ENCODE data around the gene POLN. TPM values are rescaled to one million over a fixed set of nuclear protein-coding genes. Genes with fewer than 3 reads are reported as not detected.

POLN gene
- polyA plus RNA-seq, 2 of the 4 experiments (the other 2 are of a cell fraction): 2.4 to 2.9 TPM

GRCh38 chr4:2247128-2248043, 5.5 kb upstream of the POLN start:
- no peaks in the 10 kb centered on the region for H3K9me3 ChIP-seq
- TF ChIP-seq HDAC2 (IDR thresholded peaks at IDR 0.05) (no peak), ZNF302 (CRISPR knock-in tag; IDR thresholded peaks at IDR 0.05) (no peak), ZSCAN20 (CRISPR knock-in tag; IDR thresholded peaks at IDR 0.05) (no peak), FOXS1 (CRISPR knock-in tag; IDR thresholded peaks at IDR 0.05) (no peak), REST (IDR thresholded peaks at IDR 0.05) (no peak), ZFP36 (IDR thresholded peaks at IDR 0.05; ENCODE audit: borderline replicate concordance, partially characterized antibody) (no peak), BCL3 (IDR thresholded peaks at IDR 0.05) (no peak)
- no peak for DNase-seq (ENCODE audit: low read depth in 1 of 2, low spot score in 1 of 2)
- ChIA-PET CTCF (interaction anchor here (0.6 kb wide), 1 partner anchor 212 kb away, joined by 4 read pairs; no protein-coding TSS in a partner anchor), POLR2A (no interaction called here)
- no peaks in the 10 kb centered on the region for H3K4me1 ChIP-seq
- no peak overlapping the region for H3K27ac ChIP-seq
- H3K4me2 ChIP-seq: no peak overlapping the region
- H3K4me3 ChIP-seq: no peak overlapping the region
- ATAC-seq: no peak
- FAIRE-seq: no peak
- 74% methylated on average over 10 of the region's 42 CpGs for WGBS (ENCODE audit: missing lambda C conversion rate)

GRCh38 chr4:2246384-2247127, 4.6 kb upstream of the POLN start:
- Histone ChIP-seq H3K27ac (no peak overlapping the region), H3K4me3 (no peak overlapping the region), H3K9me3 (no peaks in the 10 kb centered on the region), H3K4me2 (no peak overlapping the region), H3K4me1 (no peaks in the 10 kb centered on the region)
- ChIA-PET CTCF (interaction anchor here (0.6 kb wide), 1 partner anchor 211 kb away, joined by 4 read pairs; no protein-coding TSS in a partner anchor), POLR2A (no interaction called here)
- ATAC-seq: no peak
- no peak for DNase-seq (ENCODE audit: low read depth in 1 of 2, low spot score in 1 of 2)
- FAIRE-seq: no peak
- TF ChIP-seq RNF2 (IDR thresholded peaks at IDR 0.05; ENCODE audit: borderline replicate concordance, low read depth) (no peak), ZFP36 (IDR thresholded peaks at IDR 0.05; ENCODE audit: borderline replicate concordance, partially characterized antibody) (no peak), CBX8 (IDR thresholded peaks at IDR 0.05) (no peak), FOXS1 (CRISPR knock-in tag; IDR thresholded peaks at IDR 0.05) (no peak), PHF8 (IDR thresholded peaks at IDR 0.05; ENCODE audit: borderline replicate concordance, low read depth) (no peak), RCOR1 (IDR thresholded peaks at IDR 0.05; ENCODE audit: low read depth, low read length) (no peak), NR3C1 (IDR thresholded peaks at IDR 0.05) (no peak), MAX (IDR thresholded peaks at IDR 0.05) (no peak), ZC3H11A (IDR thresholded peaks at IDR 0.05) (no peak), BCL3 (IDR thresholded peaks at IDR 0.05) (no peak), REST (IDR thresholded peaks at IDR 0.05) (no peak), EHF (CRISPR knock-in tag; IDR thresholded peaks at IDR 0.05) (no peak), ELK1 (IDR thresholded peaks at IDR 0.05; ENCODE audit: low read depth, low read length) (no peak), USF2 (IDR thresholded peaks at IDR 0.05) (no peak), CBX2 (IDR thresholded peaks at IDR 0.05; ENCODE audit: borderline replicate concordance, low read depth) (no peak)
- 97% methylated on average over 9 of the region's 19 CpGs for WGBS (ENCODE audit: missing lambda C conversion rate)
